ENCODE measurements around the gene VWCE.

VWCE gene

DNA sequence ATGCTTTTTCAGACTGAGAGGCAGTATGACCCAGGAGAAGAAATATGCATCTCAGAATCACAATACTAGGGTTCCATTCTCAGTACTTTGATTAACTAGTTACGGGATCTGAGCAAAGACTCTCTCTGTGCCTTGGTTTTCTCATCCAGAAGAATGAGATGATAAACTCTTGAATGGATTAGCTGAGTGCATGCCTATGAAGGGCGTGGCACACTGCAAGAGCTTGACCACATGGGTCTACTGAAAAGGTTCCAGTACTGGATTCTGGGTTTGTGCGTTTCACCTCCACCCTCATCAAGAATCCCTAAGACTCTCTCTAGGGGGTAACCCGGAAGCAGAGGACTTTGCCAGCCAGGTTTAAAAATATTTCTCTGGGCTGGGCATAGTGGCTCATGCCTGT lies 28.5 kb downstream of the VWCE start:
- DNase-seq (ENCODE audit: extremely low read depth, low read depth): no peak

DNA sequence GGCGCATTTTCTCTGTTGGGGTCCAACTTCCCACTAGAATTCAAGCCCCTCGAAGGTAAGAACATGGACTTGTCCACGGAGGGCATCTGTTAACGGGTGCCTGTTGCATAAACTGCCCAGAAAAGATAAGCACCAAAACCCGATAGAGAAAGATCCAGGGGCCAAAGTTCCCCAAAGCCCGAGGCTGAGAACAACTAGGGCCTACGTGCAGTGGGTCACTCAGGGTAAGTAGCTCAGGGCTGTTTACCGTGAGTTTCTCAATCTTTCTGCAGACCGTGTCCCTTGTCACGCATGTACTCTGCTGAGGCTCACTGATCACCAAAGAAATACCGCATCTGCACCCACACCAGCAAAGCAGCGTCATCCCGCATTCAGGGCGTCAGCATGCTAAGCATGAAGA lies 29.8 kb downstream of the VWCE start:
- H3K4me3 ChIP-seq (replicated peaks; ENCODE audit: low read depth, low read length): no peak overlapping the region
- DNase-seq (ENCODE audit: extremely low read depth, low read depth): no peak
- TF ChIP-seq, protein P1, sequence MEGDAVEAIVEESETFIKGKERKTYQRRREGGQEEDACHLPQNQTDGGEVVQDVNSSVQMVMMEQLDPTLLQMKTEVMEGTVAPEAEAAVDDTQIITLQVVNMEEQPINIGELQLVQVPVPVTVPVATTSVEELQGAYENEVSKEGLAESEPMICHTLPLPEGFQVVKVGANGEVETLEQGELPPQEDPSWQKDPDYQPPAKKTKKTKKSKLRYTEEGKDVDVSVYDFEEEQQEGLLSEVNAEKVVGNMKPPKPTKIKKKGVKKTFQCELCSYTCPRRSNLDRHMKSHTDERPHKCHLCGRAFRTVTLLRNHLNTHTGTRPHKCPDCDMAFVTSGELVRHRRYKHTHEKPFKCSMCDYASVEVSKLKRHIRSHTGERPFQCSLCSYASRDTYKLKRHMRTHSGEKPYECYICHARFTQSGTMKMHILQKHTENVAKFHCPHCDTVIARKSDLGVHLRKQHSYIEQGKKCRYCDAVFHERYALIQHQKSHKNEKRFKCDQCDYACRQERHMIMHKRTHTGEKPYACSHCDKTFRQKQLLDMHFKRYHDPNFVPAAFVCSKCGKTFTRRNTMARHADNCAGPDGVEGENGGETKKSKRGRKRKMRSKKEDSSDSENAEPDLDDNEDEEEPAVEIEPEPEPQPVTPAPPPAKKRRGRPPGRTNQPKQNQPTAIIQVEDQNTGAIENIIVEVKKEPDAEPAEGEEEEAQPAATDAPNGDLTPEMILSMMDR (IDR thresholded peaks at IDR 0.05; ENCODE audit: low read depth, low read length, missing control alignments): no peak

More for the DNA sequence above, 28.5 kb downstream of the VWCE start:
- H3K4me3 ChIP-seq (replicated peaks; ENCODE audit: low read depth, low read length): no peak overlapping the region
- TF ChIP-seq, protein P1 (IDR thresholded peaks at IDR 0.05; ENCODE audit: low read depth, low read length, missing control alignments): no peak

DNA sequence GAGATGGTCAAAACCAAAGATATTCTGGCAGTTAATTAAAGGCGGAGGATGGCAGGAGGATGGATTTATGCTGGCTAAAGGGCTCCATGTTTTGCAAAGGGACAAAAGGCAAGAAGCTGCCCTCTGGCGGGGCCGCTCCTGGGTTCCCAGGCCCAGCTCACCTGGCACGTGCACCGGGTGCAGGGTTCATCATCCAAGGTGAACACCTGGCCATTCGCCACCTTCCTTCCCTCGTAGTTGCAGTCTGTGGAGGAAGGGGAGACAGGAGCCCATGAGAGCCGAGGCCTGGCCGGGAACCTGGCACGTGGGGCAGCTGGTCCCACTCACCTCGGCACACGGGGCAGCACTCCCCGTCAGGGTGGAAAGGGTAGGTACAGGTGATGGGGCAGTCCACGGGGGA lies 30.3 kb downstream of the VWCE start:
- no peak overlapping the region for H3K4me3 ChIP-seq (replicated peaks; ENCODE audit: low read depth, low read length)
- no peak for DNase-seq (ENCODE audit: extremely low read depth, low read depth)
- TF ChIP-seq, protein P1 (IDR thresholded peaks at IDR 0.05; ENCODE audit: low read depth, low read length, missing control alignments): no peak

DNA sequence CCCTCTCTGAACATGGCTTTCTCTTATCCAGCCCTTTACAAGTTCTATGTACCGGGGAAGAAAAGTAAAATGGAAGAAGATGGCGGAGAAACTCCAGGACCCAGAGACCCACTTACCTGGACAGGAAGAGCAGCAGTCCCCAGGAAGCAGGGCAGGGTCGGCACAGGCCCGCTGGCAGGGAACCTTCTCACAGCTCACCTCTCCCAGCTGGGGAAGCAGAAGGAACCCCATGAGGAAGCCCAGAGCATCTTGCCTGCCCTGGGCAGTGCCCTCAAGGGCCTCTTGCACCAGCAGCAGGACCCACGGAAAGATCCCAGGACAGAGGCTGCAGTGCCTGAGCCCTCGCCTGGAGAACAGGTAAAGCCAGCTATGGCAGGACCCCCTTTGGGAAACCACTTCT lies 30.7 kb downstream of the VWCE start:
- no peak for DNase-seq (ENCODE audit: extremely low read depth, low read depth)
- H3K4me3 ChIP-seq (replicated peaks; ENCODE audit: low read depth, low read length): no peak overlapping the region
- TF ChIP-seq, protein P1 (IDR thresholded peaks at IDR 0.05; ENCODE audit: low read depth, low read length, missing control alignments): no peak

DNA sequence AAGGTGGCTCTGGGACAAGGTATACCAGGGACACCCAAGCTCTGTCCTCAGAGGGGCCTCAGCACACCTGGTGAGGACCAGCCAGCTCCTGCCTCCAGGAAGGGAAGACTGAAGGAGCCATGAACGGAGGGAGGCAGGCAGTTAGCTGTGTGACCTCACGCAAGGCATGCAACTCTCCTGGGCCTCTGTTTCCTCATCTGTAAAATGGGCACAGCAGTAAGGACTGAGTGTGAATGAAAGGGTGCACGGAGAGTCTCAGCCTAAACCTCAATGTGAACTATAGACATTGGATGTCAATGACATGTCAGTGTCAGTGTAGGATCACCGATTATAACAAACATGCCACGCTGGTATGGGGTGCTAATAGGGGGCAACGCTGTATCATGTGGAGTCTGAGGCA lies 35.8 kb downstream of the VWCE start:
- no peak overlapping the region for H3K4me3 ChIP-seq (replicated peaks; ENCODE audit: low read depth, low read length)
- DNase-seq (ENCODE audit: extremely low read depth, low read depth): no peak
- TF ChIP-seq, protein P1 (IDR thresholded peaks at IDR 0.05; ENCODE audit: low read depth, low read length, missing control alignments): no peak

DNA sequence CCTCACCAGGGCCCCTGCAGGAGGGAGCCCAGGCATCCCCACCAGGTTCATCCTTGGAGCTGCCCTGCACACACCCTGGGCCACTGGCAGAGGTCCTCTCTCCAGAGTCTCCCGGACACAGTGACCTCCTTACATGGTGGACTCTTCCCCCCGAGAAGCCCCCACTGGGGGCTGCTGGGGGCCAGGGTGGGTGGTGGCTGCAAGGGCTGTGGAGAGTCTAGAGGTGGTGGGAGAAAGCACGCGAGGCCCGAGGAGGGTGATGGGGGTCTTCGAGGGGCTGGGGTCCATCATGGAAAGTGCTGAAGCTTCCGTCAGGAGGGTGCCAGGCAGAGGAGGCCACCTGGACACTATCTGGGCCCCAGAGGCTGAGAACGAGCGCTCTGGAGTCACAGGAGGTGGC lies 36.6 kb downstream of the VWCE start:
- DNase-seq (ENCODE audit: extremely low read depth, low read depth): no peak
- TF ChIP-seq, protein P1 (IDR thresholded peaks at IDR 0.05; ENCODE audit: low read depth, low read length, missing control alignments): no peak
- no peak overlapping the region for H3K4me3 ChIP-seq (replicated peaks; ENCODE audit: low read depth, low read length)

DNA sequence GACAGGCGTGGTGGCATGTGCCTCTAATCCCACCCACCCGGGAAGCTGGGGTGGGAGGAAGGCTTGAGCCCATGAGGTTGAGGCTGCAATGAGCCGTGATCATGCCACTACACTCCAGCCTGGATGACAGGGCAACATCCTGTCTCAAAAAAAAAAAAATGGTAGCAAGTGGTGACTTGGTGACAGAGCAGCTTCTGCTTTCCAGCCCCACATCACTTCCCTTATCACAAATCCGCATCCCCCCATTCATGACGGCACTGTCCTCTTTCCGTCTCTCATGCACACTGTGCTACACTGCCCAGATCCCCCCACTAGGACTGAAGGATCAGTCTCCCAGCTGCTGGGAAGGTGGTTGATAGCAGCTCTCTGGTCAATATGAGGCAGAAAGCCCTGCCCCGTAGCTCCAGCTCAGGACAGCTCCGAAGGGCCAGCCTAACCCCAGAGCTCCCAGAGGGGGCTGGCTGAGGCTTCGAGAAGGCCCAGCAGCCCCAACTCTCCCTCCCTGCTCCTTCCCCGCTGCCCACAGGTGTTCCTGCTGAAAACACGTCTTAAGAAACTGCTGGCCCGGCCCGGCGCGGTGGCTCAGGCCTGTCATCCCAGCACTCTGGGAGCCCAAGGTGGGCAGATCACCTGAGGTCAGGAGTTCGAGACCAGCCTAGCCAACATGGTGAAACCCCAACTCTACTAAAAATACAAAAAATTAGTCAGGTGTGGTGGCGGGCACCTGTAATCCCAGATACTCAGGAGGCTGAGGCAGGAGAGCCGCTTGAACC lies 38.2 kb downstream of the VWCE start:
- no peak overlapping the region for H3K4me3 ChIP-seq (replicated peaks; ENCODE audit: low read depth, low read length)
- DNase-seq (ENCODE audit: extremely low read depth, low read depth): no peak
- TF ChIP-seq, protein P1 (IDR thresholded peaks at IDR 0.05; ENCODE audit: low read depth, low read length, missing control alignments): no peak

Measured in HFF-Myc (cell line).